HG02981 (cell line): ENCODE data around the gene STRBP.
"Not testable (repeated sequence)": the region's sequence is repeated elsewhere in the genome, so short reads cannot be mapped to it uniquely, and the experiment has no call there.

Source experiments
- ATAC-seq: cut with Tn5 transposase; IDR thresholded peaks from one replicate; pipeline ENCODE4 v1.9.1; 2021; ENCODE audit warnings: mild to moderate bottlenecking, moderate library complexity; ENCODE audit not compliant: unreplicated experiment

Gene STRBP

GRCh38 chr9:123200469-123200868 lies 67.9 kb downstream of the STRBP start:
- not testable (repeated sequence) for ATAC-seq

DNA sequence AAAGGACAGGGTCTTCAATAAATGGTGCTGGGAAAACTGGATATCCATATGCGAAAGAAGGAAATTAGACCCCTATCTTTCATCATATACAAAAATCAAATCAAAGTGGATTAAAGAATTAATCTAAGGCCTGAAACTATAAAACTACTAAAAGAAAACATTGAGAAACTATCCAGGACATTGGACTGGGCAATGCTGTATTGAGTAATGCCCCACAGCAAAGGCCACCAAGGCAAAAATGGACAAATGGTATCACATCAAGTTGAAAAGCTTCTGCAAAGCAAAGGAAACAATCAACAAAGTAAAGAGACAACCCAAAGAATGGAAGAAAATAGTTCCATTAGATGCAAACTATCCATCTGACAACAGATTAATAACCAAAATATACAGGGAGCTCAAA lies 72.3 kb downstream of the STRBP start:
- ATAC-seq, result no peak

GRCh38 chr9:123194023-123194422 lies 74.4 kb downstream of the STRBP start:
- ATAC-seq, result no peak

DNA sequence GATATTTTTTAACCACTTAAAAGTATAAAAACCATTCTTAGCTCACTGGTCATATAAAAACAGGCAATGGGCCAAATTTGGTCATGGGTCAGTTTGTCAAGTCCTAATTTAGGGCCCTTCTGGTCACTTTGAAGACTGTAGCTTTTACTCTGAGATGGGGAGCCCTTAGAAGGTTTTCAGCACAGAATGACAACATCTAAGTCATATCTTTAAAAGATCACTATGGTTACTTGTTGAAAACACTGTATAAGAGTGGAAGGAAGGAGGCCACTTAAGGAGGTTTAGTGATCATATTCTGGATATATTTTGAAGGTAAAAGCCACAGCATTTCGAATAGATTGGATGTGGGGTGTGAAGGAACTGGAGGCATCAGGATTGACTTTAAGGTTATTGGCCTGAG lies 76.7 kb downstream of the STRBP start:
- no peak for ATAC-seq

GRCh38 chr9:123191260-123191659 lies 77.1 kb downstream of the STRBP start:
- ATAC-seq, result no peak

DNA sequence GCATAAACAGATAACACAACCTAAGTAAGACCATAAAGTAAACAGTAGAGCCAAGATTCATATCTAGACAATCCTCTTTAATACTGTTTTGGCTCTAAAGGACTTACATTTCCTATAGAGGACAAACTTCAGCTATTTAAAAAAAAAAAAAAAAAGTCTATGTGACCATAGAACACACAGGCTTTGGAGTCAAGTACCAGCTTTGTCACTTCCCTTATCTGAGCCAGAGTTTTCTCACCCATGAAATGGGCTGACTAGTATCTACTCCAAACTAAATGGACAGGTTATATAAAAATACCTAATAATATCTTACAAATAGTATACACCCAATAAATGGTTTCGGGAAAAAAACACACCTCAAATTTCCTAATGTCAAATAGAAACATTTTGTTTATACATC lies 81.3 kb downstream of the STRBP start:
- ATAC-seq, result no peak

DNA sequence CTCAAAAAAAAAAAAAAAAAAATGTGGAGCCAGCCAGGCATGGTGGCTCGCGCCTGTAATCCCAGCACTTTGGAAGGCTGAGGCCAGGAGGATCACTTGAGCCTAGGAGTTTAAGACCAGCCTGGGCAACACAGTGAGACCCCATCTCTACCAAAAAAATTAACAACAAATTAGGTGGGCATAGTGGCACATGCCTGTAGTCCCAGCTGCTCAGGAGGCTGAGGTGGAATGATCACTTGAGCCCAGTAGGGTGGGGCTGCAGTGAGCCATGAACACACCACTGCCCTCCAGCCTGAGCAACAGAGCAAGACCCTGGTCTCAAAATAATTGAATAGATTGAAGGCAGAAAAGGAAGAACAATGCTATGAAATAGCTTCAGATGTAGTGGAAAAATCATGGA lies 82.4 kb downstream of the STRBP start:
- not testable (repeated sequence) for ATAC-seq

DNA sequence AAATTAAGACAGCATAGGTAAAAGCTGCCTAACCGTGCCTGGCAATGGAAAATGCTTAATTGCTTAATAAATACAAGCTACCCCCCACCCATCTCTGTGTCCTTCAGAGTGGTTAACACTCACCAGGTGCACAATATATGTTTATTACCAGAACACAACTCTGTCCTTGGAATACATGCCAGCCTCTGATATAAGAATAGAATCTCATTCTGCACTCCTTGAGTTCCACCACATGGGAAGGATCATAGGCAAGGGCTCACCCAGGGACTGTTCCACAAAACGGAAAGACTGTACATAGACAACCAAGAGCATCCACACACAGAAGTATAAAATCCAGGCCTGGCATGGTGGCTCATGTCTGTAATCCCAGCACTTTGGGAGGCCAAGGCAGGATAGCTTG lies 91.4 kb downstream of the STRBP start:
- no peak for ATAC-seq

- no peak for ATAC-seq
Measured at GRCh38 chr9:123175854-123176629, 92.3 kb downstream of the STRBP start.

DNA sequence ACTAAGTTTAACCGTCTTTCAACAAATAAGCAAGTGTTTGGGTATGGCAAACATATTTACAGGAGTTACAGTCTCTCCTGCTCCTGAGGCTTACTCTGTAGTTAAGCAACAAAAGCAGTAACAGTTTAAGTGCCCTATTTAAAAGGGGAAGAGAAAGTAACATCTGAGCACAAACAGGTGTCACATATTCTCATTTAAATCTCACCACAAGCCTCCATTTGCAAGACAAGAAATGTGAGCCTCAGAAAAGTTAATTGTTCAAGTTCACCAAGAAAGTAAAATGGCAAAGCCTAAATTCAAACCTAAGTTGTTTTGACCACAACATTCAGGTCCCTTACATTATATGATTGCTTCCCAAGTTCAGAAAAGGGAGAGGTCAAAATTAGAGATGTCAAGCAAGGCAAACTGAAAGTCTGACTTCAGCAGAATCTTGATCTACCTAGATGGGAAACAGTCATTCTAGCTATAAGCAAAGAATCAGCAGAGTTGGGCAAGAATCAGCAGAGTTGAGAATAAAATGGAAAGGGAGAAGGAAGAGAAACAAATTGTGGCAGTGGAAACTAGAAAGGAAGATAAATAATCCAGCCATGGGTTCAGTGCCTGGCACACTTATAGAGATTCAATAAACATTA lies 93.4 kb downstream of the STRBP start:
- ATAC-seq, result peak; percentile 90

DNA sequence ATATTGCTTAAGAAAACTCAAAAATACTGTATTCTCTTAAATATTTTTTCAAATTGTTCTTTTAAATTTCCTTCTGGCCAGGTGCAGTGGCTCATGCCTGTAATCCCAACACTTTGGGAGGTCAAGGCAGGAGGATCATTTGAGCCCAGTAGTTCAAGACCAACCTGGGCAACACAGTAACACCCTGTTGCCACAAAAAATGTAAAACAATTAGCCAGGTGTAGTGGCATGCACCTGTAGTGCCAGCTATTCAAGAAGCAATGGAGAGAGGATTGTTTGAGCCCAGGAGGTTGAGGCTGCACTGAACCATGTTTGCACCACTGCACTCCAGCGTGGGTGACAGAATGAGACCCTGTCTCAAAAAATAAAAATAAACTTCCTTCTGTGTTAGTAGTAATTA lies 94.3 kb downstream of the STRBP start:
- no peak for ATAC-seq

DNA sequence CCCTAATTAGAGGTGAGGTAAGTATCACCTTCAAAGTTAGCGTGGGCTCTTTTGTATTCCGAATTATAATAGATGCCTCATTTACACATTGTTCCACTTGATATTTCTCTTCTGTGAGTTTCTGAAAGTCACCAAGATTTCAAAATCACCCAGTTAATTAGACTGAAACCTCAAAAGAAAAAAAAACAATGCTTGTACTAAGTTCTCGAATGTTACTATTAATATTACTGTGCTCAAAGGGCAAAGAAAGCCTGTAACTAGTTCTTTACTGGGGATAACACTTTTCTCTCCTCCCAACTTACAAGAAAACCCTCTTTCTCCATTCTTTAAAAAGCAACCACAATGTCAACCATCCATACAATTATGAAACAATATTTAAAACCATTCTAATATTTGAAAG lies 98.5 kb downstream of the STRBP start:
- no peak for ATAC-seq

DNA sequence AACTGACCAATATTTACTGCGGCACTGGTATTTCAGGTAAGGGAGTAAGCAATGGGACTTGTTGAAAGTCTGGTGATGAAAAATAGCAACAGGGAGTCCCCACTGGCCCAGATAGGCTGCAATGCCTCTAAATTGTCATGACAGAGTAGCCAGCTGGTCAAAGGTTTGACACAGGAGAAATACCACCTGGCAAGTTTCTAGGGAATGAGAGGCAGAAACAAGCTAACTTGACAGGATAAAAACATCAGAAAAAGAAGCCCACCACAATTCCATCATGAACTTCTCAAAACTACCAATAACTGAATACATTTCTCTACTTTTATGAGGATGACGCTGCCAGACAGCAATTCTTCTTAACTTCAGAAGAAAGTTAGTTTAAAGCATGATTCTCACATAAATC lies 99.8 kb downstream of the STRBP start:
- ATAC-seq, result no peak

GRCh38 chr9:123167474-123167873 lies 100.9 kb downstream of the STRBP start:
- ATAC-seq, result no peak

DNA sequence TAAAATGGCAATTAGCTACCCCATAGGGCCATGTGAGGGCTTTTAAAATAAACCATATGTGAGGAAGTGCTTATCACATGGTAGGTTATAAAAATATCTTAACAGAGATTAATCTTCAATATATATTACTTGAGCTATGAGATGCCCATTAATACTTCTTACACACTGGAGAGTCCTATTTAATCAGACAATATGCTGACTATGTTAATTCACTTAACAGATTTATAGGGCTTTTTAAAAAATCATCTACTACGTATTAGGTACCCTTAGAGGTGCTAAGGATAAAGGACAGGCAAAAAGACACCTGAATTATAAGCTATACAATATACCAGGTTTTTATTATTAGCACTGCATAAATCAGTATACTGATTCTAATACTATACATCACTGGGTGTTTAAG lies 102.6 kb downstream of the STRBP start:
- no peak for ATAC-seq

GRCh38 chr9:123164285-123164684 lies 104.1 kb downstream of the STRBP start:
- peak; percentile 94 for ATAC-seq

- ATAC-seq, result no peak
Measured at GRCh38 chr9:123162791-123163345, 105.5 kb downstream of the STRBP start.

DNA sequence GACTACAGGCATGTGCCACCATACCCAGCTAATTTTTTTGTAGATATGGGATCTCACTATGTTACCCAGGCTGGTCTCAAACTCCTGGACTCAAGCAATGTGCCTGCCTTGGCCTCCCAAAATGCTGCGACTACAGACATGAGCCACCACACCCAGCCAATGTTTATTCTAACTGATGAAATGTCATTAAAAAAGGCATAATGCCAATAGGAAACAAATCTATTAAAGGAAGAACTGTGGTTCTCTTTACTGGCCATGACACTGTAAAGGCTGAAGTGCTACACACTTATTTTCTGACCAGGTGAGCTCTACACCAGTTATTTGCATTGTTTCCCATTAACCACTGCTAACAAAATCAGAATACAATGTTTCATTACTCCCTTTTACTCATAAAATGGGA lies 106.0 kb downstream of the STRBP start:
- ATAC-seq, result no peak

- no peak for ATAC-seq
Measured at GRCh38 chr9:123157221-123157620, 111.2 kb downstream of the STRBP start.

DNA sequence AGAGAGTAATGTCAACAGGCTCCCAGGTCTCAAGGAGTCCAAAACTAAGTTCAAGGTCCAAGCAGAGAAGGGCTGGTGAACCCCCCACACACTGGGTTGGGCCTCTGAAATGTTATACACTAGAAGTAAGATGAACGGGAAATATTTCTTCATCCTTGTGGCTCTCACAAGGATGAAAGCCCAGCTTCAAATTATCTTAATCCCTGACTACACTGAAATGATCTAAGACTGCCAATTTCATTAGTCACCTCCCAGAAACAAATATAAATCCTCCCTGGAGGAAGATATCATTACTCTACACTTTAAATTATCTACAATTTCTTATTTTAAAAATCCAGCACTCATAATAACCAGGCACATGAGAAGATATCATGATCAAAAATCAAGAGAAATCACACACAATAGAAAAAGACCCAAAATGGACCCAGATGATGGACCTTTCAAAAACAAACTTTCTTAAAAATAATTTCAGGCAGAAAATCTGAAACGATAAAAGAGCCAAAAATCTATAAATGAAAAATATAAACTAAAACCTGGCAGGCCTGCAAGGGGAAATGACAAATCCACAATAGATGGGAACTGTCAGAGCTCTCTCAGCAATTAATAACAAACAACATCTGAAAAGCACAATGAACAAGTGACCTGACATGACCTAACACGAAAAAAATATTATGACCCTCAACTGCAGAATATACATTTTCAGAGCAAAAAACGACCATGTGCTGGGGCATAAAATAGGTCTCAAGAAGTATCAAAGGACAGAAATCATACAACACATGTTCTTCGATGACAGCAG lies 117.5 kb downstream of the STRBP start:
- no peak for ATAC-seq

- ATAC-seq, result no peak
Measured at GRCh38 chr9:123149067-123149466, 119.3 kb downstream of the STRBP start.

GRCh38 chr9:123138163-123138562 lies 130.2 kb downstream of the STRBP start:
- no peak for ATAC-seq
